GM15510 (cell line): Measurements from ENCODE around the gene ARFGAP1.

Experiments used
- POLR2A ChIP-seq: IDR thresholded peaks from 3 replicates; pipeline ENCODE4 v1.6.1; 2011; ENCODE audit warnings: borderline replicate concordance; ENCODE audit not compliant: insufficient read length; ENCODE audit errors: extremely low read depth

Gene ARFGAP1

GRCh38 chr20:63235399-63235983 is 37.1 kb upstream of the ARFGAP1 start, which contains the start of gene BIRC7:
Gene BIRC7, plus strand, starts transcription at chr20:63235905. Its CDS starts 192 bp downstream, at chr20:63236097.
- TF ChIP-seq POLR2A, result no peak

GRCh38 chr20:63236116-63236837 is 36.3 kb upstream of the ARFGAP1 start:
- no peak for TF ChIP-seq POLR2A

GRCh38 chr20:63238031-63238430 is 34.6 kb upstream of the ARFGAP1 start:
- no peak for TF ChIP-seq POLR2A

GRCh38 chr20:63238514-63239125 is 34.0 kb upstream of the ARFGAP1 start:
- no peak for TF ChIP-seq POLR2A

- TF ChIP-seq POLR2A, result no peak
Observed at GRCh38 chr20:63239431-63239830, 33.2 kb upstream of the ARFGAP1 start.

GRCh38 chr20:63240004-63240403 is 32.6 kb upstream of the ARFGAP1 start:
- no peak for TF ChIP-seq POLR2A

GRCh38 chr20:63241272-63241671 is 31.3 kb upstream of the ARFGAP1 start:
- TF ChIP-seq POLR2A, result no peak

GRCh38 chr20:63242736-63243135 is 29.9 kb upstream of the ARFGAP1 start:
- TF ChIP-seq POLR2A, result no peak

- TF ChIP-seq POLR2A, result no peak
Observed at GRCh38 chr20:63243604-63244247, 28.9 kb upstream of the ARFGAP1 start.

GRCh38 chr20:63244468-63244867 is 28.1 kb upstream of the ARFGAP1 start:
- no peak for TF ChIP-seq POLR2A

- TF ChIP-seq POLR2A, result no peak
Observed at GRCh38 chr20:63246490-63247288, 25.9 kb upstream of the ARFGAP1 start.

- TF ChIP-seq POLR2A, result no peak
Observed at GRCh38 chr20:63247671-63248228, 24.9 kb upstream of the ARFGAP1 start.

GRCh38 chr20:63248835-63249591 is 23.6 kb upstream of the ARFGAP1 start:
- TF ChIP-seq POLR2A, result no peak
